K562 (cell line): ENCODE data around the gene FCAMR. TPM values are rescaled to one million over a fixed set of nuclear protein-coding genes. Genes with fewer than 3 reads are reported as not detected.

Source experiments
- ATAC-seq: fragments of 200-7000 bp; cut with Tn5 transposase; 3 replicates; pipeline ENCODE4 v1.9.1; 2020; ENCODE audit warnings: moderate library complexity
- BruUV-seq: library from RNA; stranded (reverse); fragments of 400-500 nt; replicated peaks from 2 replicates; lab custom pipeline; 2021; lab: Mats Ljungman, UMichigan
- CTCF ChIA-PET: fragments of 300-600 bp; formaldehyde crosslinking; extraction: SDS; loops from one replicate; lab custom pipeline; 2021; ENCODE audit warnings: low intra/inter-chr PET ratio; lab: Yijun Ruan, JAX
- POLR2A ChIA-PET: fragments of 300-600, 350-650 bp; sonication (Branson Sonifier 250); formaldehyde crosslinking; extraction: SDS; loops from one replicate; lab custom pipeline; 2021; ENCODE audit warnings: antibody characterized with exemption, inconsistent platforms; lab: Yijun Ruan, JAX
- DNase-seq, 4 experiments: peaks; one replicate each; pipeline versions ENCODE4 v3.0.0 to v3.0.0-alpha.2; 2011 to 2018; ENCODE audit warnings: low spot score in 3 of 4, mixed read lengths in 3 of 4; ENCODE audit errors: extremely low read depth in 1 of 4
- FAIRE-seq: peaks from 2 replicates; lab custom pipeline; 2011; peaks lifted over from hg19 to GRCh38; lab: Jason Lieb, UNC
- H2AFZ ChIP-seq: 2 replicates; pipeline ENCODE4 v1.6.0; 2011; ENCODE audit warnings: low read depth, low read length, control low read depth, inconsistent platforms
- H3K27ac ChIP-seq: fragments of 200-600 bp; 3 replicates; pipeline ENCODE4 v1.8.0; 2011; ENCODE audit warnings: low read depth, mild to moderate bottlenecking, control low read depth, inconsistent platforms, low read length, moderate library complexity, mixed read lengths; ENCODE audit errors: extremely low read depth
- H3K27me3 ChIP-seq, 2 experiments: fragments of 300-600 bp in 1 of 2; 2 replicates in 1 of 2; 3 replicates in 1 of 2; pipeline versions ENCODE4 v1.6.0 to v1.8.0; 2011; ENCODE audit warnings: inconsistent platforms in 2 of 2, low read length in 2 of 2, mild to moderate bottlenecking in 1 of 2, mixed read lengths in 1 of 2, moderate library complexity in 1 of 2; ENCODE audit not compliant: control insufficient read depth in 2 of 2, insufficient read depth in 2 of 2
- H3K36me3 ChIP-seq: fragments of 300-600 bp; 3 replicates; pipeline ENCODE4 v1.8.0; 2011; ENCODE audit warnings: mild to moderate bottlenecking, low read length, inconsistent platforms; ENCODE audit not compliant: control insufficient read depth, insufficient read depth
- H3K4me1 ChIP-seq, 2 experiments: fragments of 200-600 bp in 1 of 2; replicated peaks in 1 of 2; 2 replicates in 1 of 2; 3 replicates in 1 of 2; pipeline versions ENCODE4 v1.5.1 to v1.8.0; 2011; ENCODE audit warnings: inconsistent platforms in 2 of 2, low read length in 2 of 2, mild to moderate bottlenecking in 1 of 2, mixed read lengths in 1 of 2, moderate library complexity in 1 of 2; ENCODE audit not compliant: control insufficient read depth in 2 of 2, insufficient read depth in 2 of 2
- H3K4me2 ChIP-seq: 2 replicates; pipeline ENCODE4 v1.6.1; 2011; ENCODE audit warnings: low read length, control low read depth, inconsistent platforms, mixed read lengths; ENCODE audit not compliant: insufficient read depth
- H3K4me3 ChIP-seq: fragments of 200-600 bp; sonication (generic), shearing (Covaris generic); 2 replicates; pipeline ENCODE4 v1.5.1; 2016; ENCODE audit warnings: control low read depth, inconsistent platforms
- H3K79me2 ChIP-seq: fragments of 200-600 bp; 3 replicates; pipeline ENCODE4 v1.8.0; 2011; ENCODE audit warnings: low read length, inconsistent platforms; ENCODE audit not compliant: control insufficient read depth, insufficient read depth
- H3K9ac ChIP-seq, 2 experiments: 2 replicates each; pipeline versions ENCODE4 v1.6.0 to v1.6.1; 2011; ENCODE audit warnings: low read depth in 2 of 2, low read length in 2 of 2, control low read depth in 1 of 2, inconsistent platforms in 1 of 2, mild to moderate bottlenecking in 1 of 2, mixed read lengths in 1 of 2; ENCODE audit not compliant: insufficient read depth in 1 of 2
- H3K9me1 ChIP-seq: one replicate; pipeline ENCODE4 v1.6.0; 2011; ENCODE audit warnings: inconsistent platforms, mild to moderate bottlenecking, low read length, moderate library complexity; ENCODE audit not compliant: control insufficient read depth, insufficient read depth
- H3K9me3 ChIP-seq: replicated peaks from 2 replicates; pipeline ENCODE4 v1.5.1; 2011; ENCODE audit warnings: low read depth, low read length, inconsistent platforms; ENCODE audit not compliant: control insufficient read depth, insufficient read depth
- H4K20me1 ChIP-seq: replicated peaks from 2 replicates; pipeline ENCODE4 v1.6.1; 2011; ENCODE audit warnings: low read length, inconsistent platforms, mixed read lengths; ENCODE audit not compliant: control insufficient read depth, insufficient read depth
- HMGN3 ChIP-seq: IDR thresholded peaks from 2 replicates; pipeline ENCODE4 v1.6.1; 2011; ENCODE audit warnings: borderline replicate concordance, low read depth, mild to moderate bottlenecking, mixed read lengths, low read length; ENCODE audit not compliant: insufficient read length; ENCODE audit errors: extremely low read depth
- KDM4B ChIP-seq, 2 experiments: fragments of 450-650 bp in 1 of 2; sonication (generic) in 1 of 2; IDR thresholded peaks; 2 replicates each; pipeline ENCODE4 v1.6.1; 2016 to 2017; ENCODE audit warnings: borderline replicate concordance in 2 of 2, antibody characterized with exemption in 1 of 2, low read depth in 1 of 2, mild to moderate bottlenecking in 1 of 2
- PYGO2 ChIP-seq: fragments of 450-650 bp; IDR thresholded peaks from 2 replicates; pipeline ENCODE4 v1.6.1; 2016; ENCODE audit warnings: mild to moderate bottlenecking, missing genetic modification characterization, moderate library complexity, missing compliant biosample characterization
- RFX5 ChIP-seq: IDR thresholded peaks from 2 replicates; pipeline ENCODE4 v1.6.1; 2011; ENCODE audit warnings: low read depth, mild to moderate bottlenecking, improper control_type of control experiment, low read length
- TBP ChIP-seq: optimal IDR thresholded peaks from 2 replicates; pipeline ENCODE3; 2011; ENCODE audit warnings: low read depth, low read length, improper control_type of control experiment
- TCF7 ChIP-seq: sonication (generic); IDR thresholded peaks from 2 replicates; pipeline ENCODE4 v1.6.1; 2016; ENCODE audit warnings: antibody characterized with exemption, borderline replicate concordance
- ZNF133 ChIP-seq: fragments of 250-450 bp; sonication (Bioruptor Pico); IDR thresholded peaks from 2 replicates; pipeline ENCODE4 v1.4.0; 2020; ENCODE audit warnings: mild to moderate bottlenecking
- ZNF143 ChIP-seq: sonication (generic); formaldehyde crosslinking; IDR thresholded peaks from 2 replicates; pipeline ENCODE4 v1.9.0; 2022; ENCODE audit warnings: mild to moderate bottlenecking, missing genetic modification reagents
- WGBS: fragments of 100-300 bp; shearing (Covaris generic); methylation state at CpG from one replicate; pipeline ENCODE4 v1.1.6; 2016; ENCODE audit warnings: low coverage, mixed read lengths; ENCODE audit not compliant: insufficient coverage; ENCODE audit errors: missing lambda C conversion rate; 5-methylcytosine and 5-hydroxymethylcytosine counted together
- in situ Hi-C: fragments of 300-500 bp; cut with MboI; formaldehyde crosslinking; loops from 4 replicates; pipeline ENCODE4 v1.15.0; 2018; ENCODE audit warnings: inconsistent platforms, mixed read lengths
- intact Hi-C: fragments of 100-400 bp; cut with micrococcal nuclease; formaldehyde crosslinking; loops from 2 replicates; pipeline ENCODE4 v1.14.2; 2022
- polyA plus RNA-seq, 8 experiments: library from polyadenylated mRNA; depleted of rRNA in 4 of 8; stranded (reverse) in 5 of 8; unstranded in 3 of 8; fragments of >200 nt; fragmentation: Nextera tagmentation in 2 of 8; fragmentation: Illumina TruSeq in 1 of 8; extraction: Ambion mirVana in 2 of 8; extraction: Trizol in 1 of 8; gene quantifications; 2 replicates each; pipeline versions ENCODE4 v1.2.1 to v1.2.3, GENCODE V29; 2011 to 2014; ENCODE audit warnings: inconsistent platforms in 1 of 8, missing spikeins in 1 of 8
- total RNA-seq, 7 experiments: library from RNA; depleted of rRNA in 6 of 7; stranded (reverse); fragments of >200 nt in 6 of 7; fragmentation: Illumina TruSeq in 2 of 7; extraction: Trizol in 2 of 7; gene quantifications; 2 replicates each; pipeline versions ENCODE4 v1.2.1 to v1.2.3, GENCODE V29; 2011 to 2021; ENCODE audit warnings: low replicate concordance in 1 of 7
- TF ChIP-seq, protein P1 (sequence below): sonication (generic); formaldehyde crosslinking; IDR thresholded peaks from 2 replicates; pipeline ENCODE4 v1.8.1; 2023; ENCODE audit warnings: mild to moderate bottlenecking, missing genetic modification reagents

The FCAMR gene
- total and polyA plus RNA-seq, 9 of the 15 experiments (the other 6 are each of a cell fraction or from before 2014, with no cell fraction given), result not detected

DNA sequence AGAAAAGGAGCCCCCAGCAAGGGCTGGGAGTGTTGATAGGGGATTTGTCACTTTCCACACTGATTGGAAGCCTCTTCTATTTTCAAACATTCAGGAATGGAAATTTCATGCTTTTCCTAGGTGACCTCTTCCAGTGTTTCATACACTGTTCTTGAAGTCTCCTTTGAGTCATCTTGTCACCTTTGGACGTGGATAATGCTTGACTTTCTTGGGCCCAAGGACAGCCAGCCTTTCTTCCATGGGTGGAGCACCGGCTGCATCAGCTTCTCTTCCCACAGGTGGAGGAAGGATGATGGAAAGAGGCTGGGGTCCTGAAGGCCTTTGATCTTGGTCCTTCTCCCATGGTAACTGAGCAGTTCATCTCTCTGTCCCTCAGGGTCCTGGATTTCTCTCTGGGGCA lies 12.1 kb downstream of the FCAMR start:
- Histone ChIP-seq H3K27me3 (no peaks in the 10 kb centered on the region), H3K9me3 (no peaks in the 10 kb centered on the region), H3K36me3 (no peaks in the 10 kb centered on the region), H3K4me2 (no peak overlapping the region)
- WGBS, result 35% methylated on average over 2 of the region's 2 CpGs
- no TSS peak for BruUV-seq
- FAIRE-seq, result no peak
- in situ Hi-C loops, result no loop called here
- no peak for ATAC-seq
- CTCF ChIA-PET, result no interaction called here
- no peak for TF ChIP-seq ZNF143 (CRISPR knock-in tag)
- TF ChIP-seq, protein P1, sequence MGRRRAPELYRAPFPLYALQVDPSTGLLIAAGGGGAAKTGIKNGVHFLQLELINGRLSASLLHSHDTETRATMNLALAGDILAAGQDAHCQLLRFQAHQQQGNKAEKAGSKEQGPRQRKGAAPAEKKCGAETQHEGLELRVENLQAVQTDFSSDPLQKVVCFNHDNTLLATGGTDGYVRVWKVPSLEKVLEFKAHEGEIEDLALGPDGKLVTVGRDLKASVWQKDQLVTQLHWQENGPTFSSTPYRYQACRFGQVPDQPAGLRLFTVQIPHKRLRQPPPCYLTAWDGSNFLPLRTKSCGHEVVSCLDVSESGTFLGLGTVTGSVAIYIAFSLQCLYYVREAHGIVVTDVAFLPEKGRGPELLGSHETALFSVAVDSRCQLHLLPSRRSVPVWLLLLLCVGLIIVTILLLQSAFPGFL (CRISPR knock-in tag), result no peak
- TF ChIP-seq TCF7, result no peak
- no peak for TF ChIP-seq PYGO2
- TF ChIP-seq, all 486 proteins: peak for 0
- H3K27ac ChIP-seq, result no peak overlapping the region
- no peaks in the 10 kb centered on the region for H4K20me1 ChIP-seq
- no peak overlapping the region for H3K9ac ChIP-seq
- H3K4me3 ChIP-seq, result no peak overlapping the region
- intact Hi-C loops, result no loop called here
- H3K79me2 ChIP-seq, result no peaks in the 10 kb centered on the region
- peaks cover 11 to 25% of the 10 kb centered on the region in 2 experiments; a peak in 4 of 5 replicates for H3K4me1 ChIP-seq
- POLR2A ChIA-PET, result interaction anchor here (0.6 kb wide), 1 partner anchor 1023 kb away, joined by 3 read pairs; no protein-coding TSS in a partner anchor
- H2AFZ ChIP-seq, result no peak overlapping the region
- no peaks in the 10 kb centered on the region for H3K9me1 ChIP-seq
- no peak for DNase-seq

DNA sequence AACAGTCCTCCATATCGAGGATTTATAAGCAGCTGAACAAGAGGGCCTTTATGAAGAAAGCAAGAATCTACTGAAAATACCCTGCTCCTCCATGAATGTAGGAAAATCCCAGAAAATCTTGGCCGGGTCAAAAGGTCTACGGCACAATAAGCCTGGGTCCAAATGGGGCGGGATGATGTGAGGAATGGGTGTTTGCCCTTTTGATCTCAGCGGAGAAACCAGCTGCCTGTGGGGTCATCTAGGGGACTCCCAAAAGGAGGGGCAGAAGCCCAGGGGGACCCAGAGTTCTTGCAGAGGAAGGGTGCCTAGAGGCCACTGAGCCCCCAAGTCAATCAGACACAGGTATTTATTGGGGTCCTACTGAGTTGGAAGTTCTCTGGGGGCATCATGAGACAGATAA lies 12.6 kb downstream of the FCAMR start:
- Histone ChIP-seq H3K9me3 (no peaks in the 10 kb centered on the region), H3K4me3 (no peak overlapping the region), H3K79me2 (no peaks in the 10 kb centered on the region), H3K9ac (no peak overlapping the region), H3K27me3 (no peaks in the 10 kb centered on the region), H2AFZ (no peak overlapping the region), H3K9me1 (no peaks in the 10 kb centered on the region), H3K36me3 (no peaks in the 10 kb centered on the region), H3K4me1 (peaks cover 11 to 25% of the 10 kb centered on the region in 2 experiments; a peak in 4 of 5 replicates), H3K4me2 (no peak overlapping the region), H3K27ac (no peak overlapping the region), H4K20me1 (no peaks in the 10 kb centered on the region)
- TF ChIP-seq HMGN3 (no peak), RFX5 (no peak), TBP (no peak), ZNF133 (no peak), KDM4B (IDR thresholded peaks at IDR 0.05; ENCODE audit: borderline replicate concordance in 2 of 2, low read depth in 1 of 2) (no peak)
- FAIRE-seq, result no peak
- in situ Hi-C loops, result no loop called here
- intact Hi-C loops, result no loop called here
- ATAC-seq, result no peak
- no TSS peak for BruUV-seq
- WGBS, result 59% methylated on average over 4 of the region's 5 CpGs
- ChIA-PET CTCF (no interaction called here), POLR2A (interaction anchor here (0.6 to 1.1 kb wide), 2 partner anchors 337 to 1023 kb away, joined by 3 read pairs; no protein-coding TSS in a partner anchor)
- no peak for DNase-seq
